Naive thymus-derived CD4-positive, alpha-beta T cell (primary cell): ENCODE results near the gene TMCC3. TPM values are rescaled to one million over a fixed set of nuclear protein-coding genes. Genes with fewer than 3 reads are reported as not detected.
A peak's percentile ranks its signal among the peaks of the same experiment; 100 is the strongest.

ENCODE experiments used
- ATAC-seq: fragments of 150-1000 bp; cut with Tn5 transposase; 2 replicates; pipeline ENCODE4 v1.10.0; 2021; ENCODE audit warnings: mild to moderate bottlenecking, moderate library complexity
- CTCF ChIA-PET: fragments of 350-600 bp; sonication (Branson Sonifier 250); formaldehyde crosslinking; loops from one replicate; lab custom pipeline; 2021; ENCODE audit warnings: antibody characterized with exemption; lab: Charles Lee
- POLR2A ChIA-PET: fragments of 350-600 bp; sonication (Branson Sonifier 250); formaldehyde crosslinking; loops from one replicate; lab custom pipeline; 2021; ENCODE audit warnings: antibody characterized with exemption, inconsistent platforms; lab: Charles Lee
- DNase-seq, 9 donors: peaks; one replicate each; pipeline versions ENCODE4 v3.0.0 to v3.0.0-alpha.2; 2020 to 2022; ENCODE audit warnings: mixed read lengths in 1 of 9
- H3K27ac ChIP-seq: one replicate; pipeline ENCODE4 v1.7.0; 2013; ENCODE audit warnings: mild to moderate bottlenecking, low read depth, low read length, moderate library complexity
- H3K27me3 ChIP-seq, 2 donors: one replicate each; pipeline ENCODE4 v1.7.0; 2013; ENCODE audit warnings: low read length in 2 of 2, mild to moderate bottlenecking in 2 of 2, moderate library complexity in 2 of 2; ENCODE audit not compliant: control insufficient read depth in 2 of 2, insufficient read depth in 2 of 2
- H3K36me3 ChIP-seq, 3 experiments: 1 replicate in 2 of 3; 2 replicates in 1 of 3; pipeline ENCODE4 v1.7.0; 2013; ENCODE audit warnings: low read length in 3 of 3, mild to moderate bottlenecking in 3 of 3, moderate library complexity in 1 of 3; ENCODE audit not compliant: insufficient read depth in 3 of 3, control insufficient read depth in 2 of 3
- H3K4me1 ChIP-seq, 2 donors: one replicate each; pipeline ENCODE4 v1.7.0; 2013; ENCODE audit warnings: low read length in 2 of 2, mild to moderate bottlenecking in 2 of 2, moderate library complexity in 1 of 2; ENCODE audit not compliant: control insufficient read depth in 2 of 2, insufficient read depth in 2 of 2
- H3K4me3 ChIP-seq: 2 replicates; pipeline ENCODE4 v1.7.0; 2013; ENCODE audit warnings: mild to moderate bottlenecking, low read length
- H3K9me3 ChIP-seq, 3 experiments: 1 replicate in 2 of 3; 2 replicates in 1 of 3; pipeline ENCODE4 v1.7.0; 2013; ENCODE audit warnings: low read length in 3 of 3; ENCODE audit not compliant: control insufficient read depth in 2 of 3
- H3K27ac Mint-ChIP-seq, 9 donors: one replicate each; pipeline ENCODE4 v1.8.0; 2020 to 2022; ENCODE audit warnings: mixed read lengths in 9 of 9, mild to moderate bottlenecking in 8 of 9, moderate library complexity in 5 of 9, inconsistent platforms in 2 of 9
- H3K27me3 Mint-ChIP-seq, 5 donors: one replicate each; pipeline ENCODE4 v1.8.0; 2021 to 2022; ENCODE audit warnings: mixed read lengths in 5 of 5, mild to moderate bottlenecking in 1 of 5
- H3K36me3 Mint-ChIP-seq, 5 donors: one replicate each; pipeline ENCODE4 v1.8.0; 2020 to 2022; ENCODE audit warnings: mixed read lengths in 5 of 5, mild to moderate bottlenecking in 3 of 5, inconsistent platforms in 1 of 5
- H3K4me1 Mint-ChIP-seq, 7 donors: one replicate each; pipeline ENCODE4 v1.8.0; 2020 to 2022; ENCODE audit warnings: mixed read lengths in 7 of 7, mild to moderate bottlenecking in 3 of 7, inconsistent platforms in 1 of 7
- H3K4me3 Mint-ChIP-seq, 10 donors: one replicate each; pipeline ENCODE4 v1.8.0; 2020 to 2022; ENCODE audit warnings: mild to moderate bottlenecking in 10 of 10, mixed read lengths in 10 of 10, moderate library complexity in 6 of 10, inconsistent platforms in 2 of 10
- H3K9me3 Mint-ChIP-seq, 11 donors: one replicate each; pipeline ENCODE4 v1.8.0; 2020 to 2022; ENCODE audit warnings: mixed read lengths in 11 of 11, mild to moderate bottlenecking in 4 of 11, inconsistent platforms in 1 of 11, moderate library complexity in 1 of 11
- intact Hi-C, 2 donors: fragments of 100-400 bp; cut with micrococcal nuclease; formaldehyde crosslinking; loops; one replicate each; pipeline ENCODE4 v1.15.1; 2023
- polyA plus RNA-seq, 2 donors: library from polyadenylated mRNA; unstranded; fragments of 300-500 nt; fragmentation: Illumina TruSeq; gene quantifications; one replicate each; pipeline ENCODE4 v1.2.3, GENCODE V29; 2021
- total RNA-seq, 6 experiments: library from RNA in 5 of 6; stranded (reverse) in 5 of 6; gene quantifications; 1 replicate in 5 of 6; 2 replicates in 1 of 6; pipeline ENCODE4 v1.2.3 and lab custom pipeline; 2021 to 2026

TMCC3 gene
- total and polyA plus RNA-seq, 7 experiments from 2014 or later: 0.08 to 9.7 (median 0.10) TPM; not detected in 2

DNA sequence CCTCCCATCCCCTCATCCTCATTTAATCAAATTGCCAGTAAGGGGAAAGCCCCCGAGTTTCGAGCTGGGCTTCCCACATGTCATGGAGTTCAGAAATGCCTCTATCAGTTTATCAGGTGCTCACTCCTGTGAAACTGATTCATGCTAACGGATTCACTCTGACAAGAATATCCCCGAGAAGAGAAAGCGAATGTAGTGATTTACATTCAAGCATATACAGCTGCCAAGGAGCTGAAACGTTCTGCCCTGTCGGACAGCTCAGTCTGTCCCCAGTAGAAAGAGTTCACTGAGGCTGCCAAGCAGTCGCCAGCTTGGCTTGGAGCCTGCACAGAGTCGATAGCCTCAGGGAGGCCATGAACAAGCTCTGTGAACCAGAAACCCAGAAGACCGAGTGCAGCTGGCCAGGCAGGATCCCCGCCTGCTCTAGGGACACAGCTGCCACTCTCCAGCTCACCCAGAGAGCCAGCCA lies 88.4 kb downstream of the TMCC3 start:
- H3K4me1 Mint-ChIP-seq: peaks cover 0 to 5% (median 0%) of the 10 kb centered on the region in 7 donors
- CTCF ChIA-PET: no interaction called here
- Histone ChIP-seq H3K27ac (no peak overlapping the region), H3K9me3 (no peaks in the 10 kb centered on the region), H3K36me3 (no peaks in the 10 kb centered on the region), H3K4me1 (no peaks in the 10 kb centered on the region), H3K27me3 (no peaks in the 10 kb centered on the region), H3K4me3 (no peak overlapping the region)
- no peaks in the 10 kb centered on the region for H3K36me3 Mint-ChIP-seq
- peaks cover 18 to 33% (median 20%) of the 10 kb centered on the region in 5 donors for H3K27me3 Mint-ChIP-seq
- H3K4me3 Mint-ChIP-seq: no peak overlapping the region
- POLR2A ChIA-PET: no interaction called here
- ATAC-seq (no peak), DNase-seq (no peak)
- no peak overlapping the region for H3K27ac Mint-ChIP-seq
- intact Hi-C loops: no loop called here
- peaks cover 0 to 3% (median 0%) of the 10 kb centered on the region in 11 donors for H3K9me3 Mint-ChIP-seq

DNA sequence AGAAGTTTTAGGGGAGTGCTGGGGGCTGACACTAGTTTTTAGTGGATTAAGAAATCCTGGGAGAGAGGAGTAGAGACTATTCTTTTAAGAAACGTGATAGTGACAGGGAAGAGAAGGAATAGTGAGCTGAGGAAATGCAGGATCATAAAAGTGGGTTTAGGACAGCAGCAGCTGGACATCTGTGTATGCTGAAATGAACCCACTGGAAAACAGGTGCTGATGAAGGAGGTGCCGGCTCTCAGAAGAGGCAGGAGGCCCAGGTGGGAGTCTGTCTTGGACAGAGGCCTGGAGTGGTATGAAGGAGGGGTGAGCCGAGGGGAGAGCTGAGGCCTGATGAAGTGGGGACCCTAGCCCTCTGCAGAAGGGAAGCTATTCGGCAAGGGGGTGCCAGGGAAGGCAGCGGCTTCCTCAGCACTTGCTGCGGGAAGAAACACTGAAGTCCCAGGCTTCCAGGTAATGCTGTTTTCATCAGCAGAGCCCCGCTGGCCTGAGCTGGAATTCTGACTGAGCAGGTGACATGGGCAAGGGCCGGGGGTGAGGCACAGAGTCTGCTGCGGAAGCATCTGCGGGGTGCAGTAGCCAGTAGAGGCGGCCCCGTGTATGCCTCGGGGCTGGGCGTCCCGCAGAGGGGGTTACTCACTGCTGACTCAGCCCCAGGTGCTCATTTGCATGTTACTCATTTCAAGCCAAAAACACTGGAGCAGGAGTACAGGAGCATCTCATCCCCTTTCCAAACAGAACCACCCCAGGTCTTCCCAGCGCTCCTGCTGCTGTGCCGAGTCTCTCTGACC lies 89.7 kb downstream of the TMCC3 start:
- ChIA-PET POLR2A (no interaction called here), CTCF (no interaction called here)
- H3K4me3 Mint-ChIP-seq: no peak overlapping the region
- Histone ChIP-seq H3K27ac (no peak overlapping the region), H3K4me1 (no peaks in the 10 kb centered on the region), H3K9me3 (no peaks in the 10 kb centered on the region), H3K27me3 (no peaks in the 10 kb centered on the region), H3K4me3 (no peak overlapping the region), H3K36me3 (no peaks in the 10 kb centered on the region)
- H3K4me1 Mint-ChIP-seq: peaks cover 0 to 5% (median 0%) of the 10 kb centered on the region in 7 donors
- H3K36me3 Mint-ChIP-seq: no peaks in the 10 kb centered on the region
- DNase-seq: no peak
- intact Hi-C loops: no loop called here
- no peak for ATAC-seq
- peak overlapping the region in 1 of 9 donors; percentile 22 for H3K27ac Mint-ChIP-seq
- H3K27me3 Mint-ChIP-seq: peaks cover 18 to 33% (median 20%) of the 10 kb centered on the region in 5 donors
- H3K9me3 Mint-ChIP-seq: peaks cover 0 to 3% (median 0%) of the 10 kb centered on the region in 11 donors

DNA sequence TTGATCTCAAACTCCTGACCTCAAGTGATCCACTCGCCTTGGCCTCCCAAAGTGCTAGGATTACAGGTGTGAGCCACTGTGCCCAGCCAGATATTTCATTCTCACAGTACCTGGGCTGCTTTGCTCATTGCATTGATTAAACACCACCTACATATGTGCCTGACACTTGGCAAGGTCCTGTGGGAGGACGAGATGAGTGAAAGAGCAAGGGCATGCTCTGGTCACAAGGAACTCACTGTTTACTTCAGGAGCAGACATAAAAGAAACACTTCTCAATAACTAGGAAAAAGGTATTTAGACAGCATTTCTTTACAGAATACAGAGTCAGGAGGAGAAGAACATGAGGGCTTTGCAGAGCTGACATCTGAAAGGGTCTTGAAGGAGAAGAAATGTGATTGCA lies 91.7 kb downstream of the TMCC3 start:
- H3K36me3 Mint-ChIP-seq: no peaks in the 10 kb centered on the region
- no peak overlapping the region for H3K4me3 ChIP-seq
- POLR2A ChIA-PET: no interaction called here
- peaks cover 18 to 30% (median 26%) of the 10 kb centered on the region in 5 donors for H3K27me3 Mint-ChIP-seq
- peaks cover 0 to 5% (median 0%) of the 10 kb centered on the region in 7 donors for H3K4me1 Mint-ChIP-seq
- no peaks in the 10 kb centered on the region for H3K36me3 ChIP-seq
- H3K9me3 ChIP-seq: no peaks in the 10 kb centered on the region
- CTCF ChIA-PET: no interaction called here
- peaks cover 0 to 3% (median 0%) of the 10 kb centered on the region in 11 donors for H3K9me3 Mint-ChIP-seq
- H3K27ac ChIP-seq: no peak overlapping the region
- intact Hi-C loops: no loop called here
- DNase-seq: no peak
- no peaks in the 10 kb centered on the region for H3K27me3 ChIP-seq
- ATAC-seq: no peak
- no peak overlapping the region for H3K27ac Mint-ChIP-seq
- H3K4me1 ChIP-seq: no peaks in the 10 kb centered on the region
- no peak overlapping the region for H3K4me3 Mint-ChIP-seq

GRCh38 chr12:94557746-94558295 lies 92.5 kb downstream of the TMCC3 start:
- Histone ChIP-seq H3K27ac (no peak overlapping the region), H3K9me3 (no peaks in the 10 kb centered on the region), H3K4me3 (no peak overlapping the region), H3K27me3 (no peaks in the 10 kb centered on the region), H3K4me1 (no peaks in the 10 kb centered on the region), H3K36me3 (no peaks in the 10 kb centered on the region)
- intact Hi-C loops: no loop called here
- H3K4me1 Mint-ChIP-seq: peaks cover 0 to 5% (median 0%) of the 10 kb centered on the region in 7 donors
- POLR2A ChIA-PET: no interaction called here
- ATAC-seq (no peak), DNase-seq (no peak)
- no peaks in the 10 kb centered on the region for H3K36me3 Mint-ChIP-seq
- peaks cover 18 to 32% (median 26%) of the 10 kb centered on the region in 5 donors for H3K27me3 Mint-ChIP-seq
- H3K9me3 Mint-ChIP-seq: peaks cover 0 to 3% (median 0%) of the 10 kb centered on the region in 11 donors
- H3K4me3 Mint-ChIP-seq: no peak overlapping the region
- H3K27ac Mint-ChIP-seq: no peak overlapping the region
- CTCF ChIA-PET: no interaction called here

GRCh38 chr12:94555687-94556086 lies 94.7 kb downstream of the TMCC3 start:
- no peaks in the 10 kb centered on the region for H3K4me1 ChIP-seq
- no peaks in the 10 kb centered on the region for H3K36me3 Mint-ChIP-seq
- H3K27me3 Mint-ChIP-seq: peaks cover 18 to 30% (median 29%) of the 10 kb centered on the region in 5 donors
- no peak for ATAC-seq
- intact Hi-C loops: no loop called here
- peaks cover 0 to 5% (median 0%) of the 10 kb centered on the region in 7 donors for H3K4me1 Mint-ChIP-seq
- H3K36me3 ChIP-seq: no peaks in the 10 kb centered on the region
- no peak overlapping the region for H3K27ac ChIP-seq
- DNase-seq: no peak
- ChIA-PET POLR2A (no interaction called here), CTCF (interaction anchor here (0.6 kb wide), 1 partner anchor 79 kb away, joined by 3 read pairs; no protein-coding TSS in a partner anchor)
- H3K4me3 ChIP-seq: no peak overlapping the region
- no peaks in the 10 kb centered on the region for H3K27me3 ChIP-seq
- peaks cover 0 to 9% (median 0%) of the 10 kb centered on the region in 11 donors for H3K9me3 Mint-ChIP-seq
- no peak overlapping the region for H3K27ac Mint-ChIP-seq
- H3K9me3 ChIP-seq: no peaks in the 10 kb centered on the region
- no peak overlapping the region for H3K4me3 Mint-ChIP-seq

GRCh38 chr12:94553875-94554274 lies 96.5 kb downstream of the TMCC3 start:
- Mint-ChIP-seq H3K27me3 (peaks cover 4 to 18% (median 15%) of the 10 kb centered on the region in 5 donors), H3K9me3 (peaks cover 0 to 10% (median 3%) of the 10 kb centered on the region in 11 donors), H3K4me3 (no peak overlapping the region), H3K4me1 (peaks cover 0 to 1% (median 0%) of the 10 kb centered on the region in 7 donors), H3K36me3 (no peaks in the 10 kb centered on the region), H3K27ac (no peak overlapping the region)
- no peak overlapping the region for H3K4me3 ChIP-seq
- no peaks in the 10 kb centered on the region for H3K9me3 ChIP-seq
- no peaks in the 10 kb centered on the region for H3K27me3 ChIP-seq
- DNase-seq (no peak), ATAC-seq (no peak)
- no peaks in the 10 kb centered on the region for H3K36me3 ChIP-seq
- intact Hi-C loops: no loop called here
- CTCF ChIA-PET: no interaction called here
- H3K27ac ChIP-seq: no peak overlapping the region
- H3K4me1 ChIP-seq: no peaks in the 10 kb centered on the region
- POLR2A ChIA-PET: interaction anchor here (0.6 kb wide), 1 partner anchor 892 kb away, joined by 3 read pairs; no protein-coding TSS in a partner anchor
